AG09319 (cell line): ENCODE measurements around the gene SETD2.

ENCODE experiments used
- DNase-seq: peaks from one replicate; pipeline ENCODE4 v3.0.0-alpha.2; 2010; ENCODE audit warnings: low read depth; ENCODE audit errors: extremely low read depth
- CTCF ChIP-seq: IDR thresholded peaks from 2 replicates; pipeline ENCODE4 v1.5.1; 2011; ENCODE audit warnings: low read depth, mild to moderate bottlenecking, inconsistent platforms, low read length, moderate library complexity

Gene SETD2

GRCh38 chr3:46970391-46971091, 193.4 kb downstream of the SETD2 start:
- no peak for DNase-seq
- no peak for TF ChIP-seq CTCF

- TF ChIP-seq CTCF = no peak
- no peak for DNase-seq
These were observed 195.0 kb downstream of the SETD2 start for GRCh38 chr3:46968783-46969428.

GRCh38 chr3:46966811-46967210, 197.1 kb downstream of the SETD2 start:
- no peak for TF ChIP-seq CTCF
- no peak for DNase-seq
